NCI-H1092 treated with DMSO at 0.1 percent for 48 hours (cell line): ENCODE data around the gene LPGAT1.

Source experiments
- DNase-seq: peaks from one replicate; lab custom pipeline; 2025; lab: John Stamatoyannopoulos, UW

The LPGAT1 gene

DNA sequence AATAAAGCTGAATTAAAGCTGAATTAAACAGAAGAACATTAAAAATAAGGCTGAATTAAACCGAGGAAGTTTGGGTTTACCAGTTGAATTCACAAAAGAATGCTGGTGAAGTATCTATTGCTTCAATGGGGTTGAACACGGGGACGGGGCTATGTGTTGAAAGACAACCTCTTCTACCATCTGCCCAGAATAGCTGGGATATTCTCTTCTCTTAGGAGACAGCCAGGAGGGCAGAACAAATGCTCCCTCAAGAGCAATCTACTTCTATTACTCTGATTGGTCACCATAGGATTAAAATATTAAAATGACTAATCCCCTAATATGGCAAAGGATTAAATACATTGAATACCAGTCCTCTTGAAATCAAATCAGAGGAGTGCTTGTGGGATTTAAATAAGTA is 68.4 kb downstream of the LPGAT1 start:
- DNase-seq = no peak

DNA sequence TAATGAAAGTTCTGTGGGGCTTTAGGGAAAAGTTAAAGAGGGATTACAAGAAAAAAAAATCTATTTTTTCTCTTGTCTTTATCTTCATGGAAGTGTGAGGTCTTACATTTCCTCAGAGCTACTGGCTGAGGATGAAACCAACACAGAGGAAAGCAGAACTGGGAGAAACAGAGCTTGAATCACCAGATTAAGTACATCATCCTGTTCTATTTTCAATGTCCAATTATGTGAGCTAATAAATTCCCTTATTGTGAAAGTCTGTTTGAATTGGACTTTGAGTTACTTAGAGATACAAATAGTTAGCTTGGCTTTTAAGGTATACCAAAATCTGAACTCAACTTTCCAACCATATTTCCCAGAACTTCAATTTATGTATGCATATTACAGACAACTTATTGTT is 69.2 kb downstream of the LPGAT1 start:
- no peak for DNase-seq

DNA sequence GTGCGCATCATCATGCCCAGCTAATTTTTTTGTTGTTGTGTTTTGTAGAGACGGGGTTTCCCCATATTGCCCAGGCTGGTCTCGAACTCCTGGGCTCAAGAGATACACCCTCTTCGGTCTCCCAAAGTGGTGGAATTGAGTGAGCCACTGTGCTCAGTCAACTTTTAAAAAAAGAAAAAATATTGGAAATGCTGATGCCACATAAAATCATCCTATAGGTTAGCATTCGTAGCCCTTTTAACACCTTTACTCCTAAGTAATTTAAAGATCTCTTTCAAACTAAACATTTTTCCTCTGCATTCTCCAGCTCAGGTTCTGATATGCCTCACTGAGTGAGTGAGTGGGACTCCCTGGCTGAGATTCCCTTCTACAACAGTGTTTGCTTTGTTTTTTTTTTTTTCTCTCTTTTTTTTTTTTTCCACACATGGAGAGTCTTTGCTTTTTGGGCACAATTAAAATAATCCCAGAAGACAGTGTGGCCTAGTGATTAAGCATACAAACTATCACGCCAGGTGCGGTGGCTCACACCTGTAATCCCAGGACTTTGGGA is 74.0 kb downstream of the LPGAT1 start:
- DNase-seq = no peak

DNA sequence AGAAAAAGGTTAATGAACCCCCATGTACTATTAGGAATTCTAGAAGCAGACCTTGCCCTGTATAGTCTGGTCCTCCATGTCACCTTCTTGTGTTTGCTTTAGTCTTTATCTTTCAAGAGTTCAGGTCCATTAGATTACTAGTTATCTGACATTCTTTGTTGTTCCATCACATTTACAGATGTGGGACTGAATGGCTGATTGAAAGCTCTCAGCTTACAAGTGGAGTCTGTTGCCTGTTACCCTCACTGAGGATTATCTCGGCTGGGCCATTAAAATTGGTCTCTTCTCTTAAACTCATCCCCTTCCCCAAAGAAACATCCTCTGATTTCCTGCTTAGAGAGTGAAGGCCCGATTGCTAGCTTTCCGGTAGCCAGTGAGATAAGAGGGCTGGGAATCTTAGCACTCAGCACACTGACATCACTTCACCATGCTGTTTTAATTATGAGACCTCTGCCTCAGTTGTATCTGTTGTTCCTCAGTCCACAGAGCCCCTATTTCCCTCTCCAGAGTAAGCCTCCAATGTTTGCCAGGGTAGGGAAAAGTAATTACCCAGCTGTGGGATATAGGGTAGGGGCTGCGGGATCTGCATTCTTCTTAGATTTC is 76.8 kb downstream of the LPGAT1 start:
- DNase-seq = no peak

DNA sequence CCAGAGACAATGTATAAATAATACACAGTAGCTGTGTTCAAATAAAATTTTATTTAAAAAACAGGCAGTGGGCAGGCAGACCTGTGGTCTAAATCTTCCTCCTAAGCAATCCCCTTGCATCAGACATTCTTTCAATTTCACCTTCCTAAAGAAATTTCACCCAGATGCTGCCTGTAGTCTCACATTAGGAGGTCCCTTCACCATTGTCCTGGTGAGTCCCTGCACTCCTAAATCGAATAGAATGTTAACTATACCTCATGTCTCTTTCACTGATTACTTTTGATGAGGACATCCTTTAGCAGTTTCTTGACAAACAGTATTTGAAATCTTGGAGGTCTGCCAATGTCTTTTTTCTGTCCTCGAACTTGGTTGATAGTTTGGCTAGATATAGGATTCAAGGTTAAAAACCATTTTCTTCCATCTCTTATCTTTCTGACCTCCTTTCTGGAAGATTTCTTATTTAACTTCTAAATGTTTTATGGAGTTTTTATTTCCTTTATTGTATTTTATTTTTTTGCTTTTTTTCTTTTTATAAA is 77.5 kb downstream of the LPGAT1 start:
- no peak for DNase-seq

DNA sequence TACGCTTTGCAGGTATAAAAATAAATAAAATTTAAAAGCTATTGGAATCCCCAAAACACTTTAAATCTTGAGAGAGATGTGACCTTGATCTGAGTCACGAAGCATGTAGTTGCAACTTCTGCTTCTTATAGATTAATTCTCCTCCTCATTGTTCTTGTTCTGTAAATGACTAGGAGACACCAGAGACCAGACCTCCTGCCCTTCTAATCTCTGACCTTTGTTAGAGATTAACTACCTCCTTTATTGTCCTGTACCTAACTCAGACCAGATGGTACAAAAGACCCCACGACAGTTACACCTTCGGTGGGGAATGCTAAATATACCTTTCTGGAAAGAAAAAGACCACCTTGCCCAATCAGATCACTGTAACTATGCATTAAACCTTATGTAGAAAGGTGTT is 78.2 kb downstream of the LPGAT1 start:
- DNase-seq = no peak

DNA sequence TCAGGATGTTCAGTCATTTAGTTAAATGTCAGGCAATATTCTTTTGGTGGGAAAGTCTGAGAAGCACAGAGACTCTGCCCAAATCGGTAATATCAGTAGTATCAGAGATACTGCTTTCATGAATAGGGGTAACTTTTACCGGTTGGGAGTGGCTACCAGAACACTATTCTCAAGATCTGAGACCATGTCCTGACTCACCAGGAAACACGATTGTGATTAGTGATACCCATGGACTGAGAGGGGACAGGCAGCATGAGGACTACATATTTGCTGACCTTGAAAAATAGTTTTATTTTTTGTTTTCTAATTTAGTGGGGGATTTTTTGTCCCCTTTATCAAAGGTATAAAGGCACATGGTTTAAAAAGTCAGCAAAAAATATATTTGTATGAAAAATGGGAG is 79.1 kb downstream of the LPGAT1 start:
- DNase-seq = no peak

DNA sequence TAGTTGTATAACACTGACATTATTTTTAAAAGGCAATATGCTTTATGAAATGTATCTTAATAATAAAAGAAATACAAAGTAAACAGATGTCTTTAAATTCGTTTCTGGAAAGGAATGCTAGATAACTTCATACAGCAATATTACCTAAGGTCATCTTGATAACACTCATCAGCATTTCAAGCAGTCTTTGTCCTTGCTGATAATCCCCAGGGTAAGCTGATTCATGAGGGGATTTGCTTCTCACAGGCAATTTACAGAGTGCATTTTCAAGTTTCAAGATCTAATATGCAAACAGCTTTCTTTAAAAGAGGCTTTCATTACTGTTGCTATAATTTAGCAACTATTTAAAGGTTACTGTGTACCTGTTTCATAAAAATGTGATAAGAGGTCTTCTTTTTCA is 80.0 kb downstream of the LPGAT1 start:
- no peak for DNase-seq

DNA sequence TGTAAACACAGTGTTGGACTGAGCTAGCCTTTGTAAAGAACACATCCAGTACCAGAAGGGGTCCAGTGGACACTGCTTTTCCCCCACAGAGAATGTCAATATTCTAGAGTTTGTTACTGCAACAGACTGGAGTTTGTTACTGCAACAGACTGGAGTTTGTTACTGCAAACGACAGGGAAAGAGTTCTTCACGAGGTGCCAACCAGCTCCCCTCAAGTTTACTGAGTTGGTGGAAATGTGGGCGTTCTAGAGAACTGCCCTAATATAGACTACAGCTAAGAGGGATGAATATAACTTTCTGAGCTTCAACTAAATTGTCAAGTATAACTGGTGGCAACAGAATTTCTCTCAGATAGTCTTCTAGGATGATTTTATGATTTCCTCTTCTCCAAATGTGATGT is 81.3 kb downstream of the LPGAT1 start:
- no peak for DNase-seq

DNA sequence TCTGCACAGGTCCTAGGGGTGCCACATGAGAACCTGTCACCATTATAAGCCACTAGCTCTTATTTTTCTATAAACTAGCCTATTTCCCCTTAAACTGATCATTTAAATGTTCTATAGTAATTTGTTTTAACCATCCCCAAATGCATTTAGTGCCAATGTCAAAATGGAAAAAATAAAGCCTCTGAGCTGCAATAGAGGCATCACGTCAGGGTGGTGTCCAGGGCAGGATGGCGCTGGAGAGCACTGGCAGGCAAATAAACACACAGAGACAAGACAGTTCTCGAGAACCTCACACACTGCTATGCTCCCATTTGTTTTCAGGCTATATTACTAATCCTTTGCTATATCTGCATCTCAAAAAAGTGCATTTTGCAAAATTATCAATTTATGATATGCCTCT is 81.8 kb downstream of the LPGAT1 start:
- no peak for DNase-seq

DNA sequence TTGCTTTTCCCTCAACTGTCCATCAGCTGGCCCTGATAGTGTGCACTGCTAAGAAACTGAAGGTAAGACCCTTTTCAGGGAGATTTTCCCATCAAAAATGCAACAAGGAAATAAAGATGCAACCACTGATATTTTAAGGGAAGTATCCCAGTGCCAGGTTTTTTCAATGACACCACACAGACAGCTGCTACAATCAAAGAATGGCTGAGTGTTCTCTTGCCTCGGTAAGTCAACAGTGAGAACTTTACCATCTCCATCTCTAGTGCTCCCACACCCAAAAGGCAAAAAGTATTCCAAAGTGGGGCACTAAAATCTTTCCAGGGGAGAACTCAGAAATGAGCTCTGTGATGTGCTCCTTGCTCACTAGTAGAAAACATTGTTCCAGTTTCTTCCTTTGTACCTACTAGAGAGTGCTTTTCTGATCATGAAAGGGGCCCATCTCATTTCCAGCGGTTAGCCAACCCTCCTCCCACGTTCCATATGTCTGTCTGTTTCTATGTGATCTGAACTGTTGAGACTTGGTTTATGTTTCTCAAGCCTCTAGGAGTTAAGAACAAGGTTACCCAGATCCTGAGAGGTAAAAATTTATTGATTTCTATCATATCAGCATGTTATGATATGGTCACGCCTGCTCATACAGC is 87.6 kb downstream of the LPGAT1 start:
- DNase-seq = no peak

DNA sequence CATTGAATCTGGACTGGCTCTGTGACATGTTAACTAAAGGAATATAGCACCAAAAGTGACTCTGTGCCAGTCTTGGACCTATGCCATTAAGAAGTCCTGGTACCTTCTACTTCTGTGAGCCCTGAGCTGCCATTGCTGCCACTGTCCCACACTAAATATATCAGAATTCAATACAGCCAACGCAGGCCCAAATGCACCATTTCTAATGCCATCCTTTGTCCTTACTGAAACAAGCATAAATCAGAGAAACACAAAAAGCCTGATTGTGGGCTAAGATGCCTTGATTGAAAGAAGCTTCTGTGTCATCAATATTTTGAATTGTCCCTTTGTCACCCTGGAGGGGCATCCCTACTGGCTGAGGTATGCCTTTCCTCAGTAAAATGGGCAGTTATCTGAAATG is 88.3 kb downstream of the LPGAT1 start:
- no peak for DNase-seq

DNA sequence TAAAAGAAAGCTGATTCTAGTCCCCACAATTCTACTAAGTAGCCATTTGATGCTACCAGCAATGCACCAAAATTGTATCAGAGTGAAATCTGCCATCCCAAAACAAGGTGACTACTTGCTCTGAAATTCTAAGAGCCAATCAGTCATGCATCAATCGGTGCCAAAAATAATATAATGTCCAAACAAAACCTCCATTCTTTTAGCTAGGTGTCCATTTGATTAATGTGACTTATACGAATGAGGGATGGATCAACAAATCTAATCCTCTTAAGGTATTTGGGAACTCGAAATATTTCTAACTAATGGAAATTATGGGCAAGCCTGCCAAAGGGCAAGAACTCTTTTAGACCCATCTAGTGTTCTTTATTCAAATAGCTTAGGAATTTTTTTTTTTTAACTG is 88.8 kb downstream of the LPGAT1 start:
- no peak for DNase-seq

DNA sequence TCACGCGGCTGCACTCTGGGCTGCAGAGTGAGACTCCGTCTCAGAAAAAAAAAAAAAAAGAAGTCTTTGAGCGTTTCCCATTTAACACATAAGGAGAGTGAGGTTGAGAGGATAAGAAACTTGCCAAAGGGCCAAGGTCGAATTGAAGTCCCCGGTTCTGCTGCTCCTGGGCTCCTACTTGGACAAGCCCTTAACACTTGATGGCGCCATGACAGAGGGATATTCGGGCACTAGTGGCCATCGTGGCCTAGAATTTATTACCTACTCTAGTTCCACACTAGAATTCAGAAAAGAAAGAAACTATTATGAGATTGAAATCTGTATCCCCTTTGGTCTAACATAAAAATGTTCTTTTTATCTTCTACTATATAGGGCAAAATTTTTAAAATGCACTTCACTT is 89.4 kb downstream of the LPGAT1 start:
- no peak for DNase-seq

DNA sequence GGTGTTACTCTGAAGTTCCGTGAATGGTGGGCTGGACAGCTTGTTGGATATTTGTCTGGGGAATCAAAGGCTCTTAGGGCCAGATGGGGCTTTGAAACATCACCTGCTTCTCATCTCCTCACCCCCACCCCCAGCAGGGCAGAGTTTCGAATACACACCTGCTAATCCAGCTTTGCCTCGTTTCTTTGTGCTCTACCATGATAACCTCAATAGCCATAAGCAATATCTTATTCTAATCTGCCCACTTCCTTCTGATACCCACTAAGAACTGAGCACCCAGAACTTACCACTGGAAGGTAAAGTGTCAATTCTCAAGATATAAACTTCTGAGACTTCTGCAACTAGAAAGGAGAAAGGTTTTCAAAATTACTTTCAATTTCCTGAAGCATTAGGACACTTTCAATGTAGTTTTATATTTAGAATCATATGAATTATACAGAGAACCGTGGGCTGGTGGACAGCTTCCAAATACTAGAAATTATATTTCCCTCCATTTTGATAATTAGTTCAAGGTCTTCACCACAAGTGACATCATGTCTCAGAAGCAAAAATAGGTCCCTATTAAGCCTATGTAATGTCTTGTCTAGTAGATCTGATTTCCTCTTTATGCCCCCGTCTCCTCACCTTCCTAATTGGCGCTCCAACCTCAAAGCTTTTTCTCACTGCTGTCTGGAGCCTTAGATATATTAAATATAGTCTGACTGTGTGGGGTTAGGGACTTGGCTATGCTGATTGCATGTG is 90.7 kb downstream of the LPGAT1 start:
- no peak for DNase-seq

DNA sequence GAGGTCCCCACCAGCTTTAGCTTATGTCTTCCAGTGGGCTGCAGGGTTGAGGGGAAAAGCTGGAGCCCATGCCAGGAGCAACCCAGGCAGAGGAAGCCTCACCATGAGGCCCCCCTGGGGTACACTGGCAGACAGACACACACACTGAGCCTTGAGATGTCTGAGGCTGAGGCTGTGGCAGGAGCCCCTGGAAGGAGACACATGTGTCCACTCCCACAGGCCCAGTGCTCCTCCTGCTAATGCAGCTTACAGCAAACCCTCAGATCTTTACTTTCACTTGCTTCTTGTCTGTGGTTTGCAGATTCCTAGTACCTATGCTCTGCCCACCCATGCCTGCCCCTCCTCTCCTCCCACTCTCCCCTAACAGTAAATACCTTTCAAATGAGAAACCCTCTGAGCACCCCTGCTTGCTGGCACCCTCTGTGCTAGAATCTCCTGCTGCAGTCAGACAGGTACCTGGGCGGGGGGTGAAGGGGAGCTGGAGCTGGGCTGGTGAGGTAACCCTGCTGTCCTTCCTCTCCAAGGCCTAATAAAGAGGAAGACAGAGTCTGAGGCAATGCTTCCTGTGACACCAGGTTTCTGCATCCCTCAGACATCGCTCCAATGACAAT is 91.8 kb downstream of the LPGAT1 start:
- DNase-seq = no peak

DNA sequence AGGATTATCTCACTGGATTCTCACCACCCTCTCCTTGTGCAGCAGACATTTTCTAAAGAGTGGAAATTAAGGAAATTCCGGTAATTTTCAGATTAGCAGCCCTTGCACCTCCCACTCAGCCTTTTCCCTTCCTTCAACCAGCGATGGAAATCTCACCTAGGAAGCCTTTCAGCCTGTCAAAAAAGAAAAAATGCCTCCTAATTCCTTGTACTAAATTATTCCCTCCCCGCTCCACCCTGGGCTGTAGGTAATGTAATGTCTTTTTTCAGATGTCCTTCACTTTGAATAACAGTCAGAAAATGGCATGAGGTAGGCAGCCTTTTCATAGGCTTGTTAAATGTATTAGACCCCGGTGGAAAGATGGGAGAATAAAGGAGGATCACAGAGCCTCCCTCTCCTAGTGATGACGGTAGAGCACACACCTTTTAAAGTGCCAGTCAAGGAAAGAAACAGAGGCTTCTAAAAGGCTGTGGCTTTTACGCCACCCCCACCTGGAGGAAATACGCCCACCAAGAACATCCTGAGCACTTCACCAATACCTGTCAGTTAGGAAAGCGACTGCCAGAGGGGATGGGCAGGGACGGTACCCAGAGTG is 92.4 kb downstream of the LPGAT1 start:
- DNase-seq = no peak

DNA sequence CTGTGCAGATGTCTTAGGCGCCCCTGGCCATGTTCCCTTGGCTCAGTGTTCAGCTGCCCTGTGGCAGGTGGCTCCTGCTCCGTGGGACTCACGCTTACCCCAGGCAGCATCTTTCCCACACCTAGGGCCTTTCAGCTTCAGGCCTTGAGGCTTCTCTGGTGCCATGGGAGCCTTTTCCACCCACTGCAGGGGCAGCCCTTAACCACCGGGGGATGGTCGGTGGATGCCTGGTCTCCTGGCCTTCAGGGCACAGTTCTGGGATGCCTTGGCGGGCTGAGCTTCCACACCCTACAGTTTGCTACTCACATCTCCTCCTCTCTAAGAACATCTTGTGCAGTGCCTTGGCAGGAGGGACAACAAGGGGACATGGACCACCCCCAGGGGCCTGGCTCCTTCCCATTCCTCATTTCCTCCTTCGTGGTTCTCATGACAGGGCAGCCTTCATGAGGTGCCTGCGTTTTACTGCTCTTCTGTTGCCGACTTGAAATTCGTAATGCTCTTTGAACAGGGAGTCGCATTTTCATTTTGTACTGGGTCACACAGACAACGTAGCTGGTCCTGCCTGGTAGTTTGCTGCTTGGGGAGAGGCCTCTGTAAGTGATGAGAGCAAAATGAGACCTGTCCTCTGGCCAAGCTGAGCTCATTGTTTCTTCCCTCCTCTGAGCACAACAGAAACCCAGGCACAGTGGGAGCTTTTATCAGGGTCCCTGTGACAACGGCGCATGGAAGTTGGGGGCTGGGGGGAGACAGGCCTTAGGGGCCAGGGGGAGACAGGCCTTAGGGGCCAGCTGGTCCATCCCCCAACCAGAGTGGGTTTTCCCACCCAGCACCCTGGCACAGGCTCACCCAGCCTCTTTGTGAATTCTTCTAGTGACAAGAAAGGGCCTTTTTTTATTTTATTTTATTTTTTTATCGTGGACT is 93.2 kb downstream of the LPGAT1 start:
- DNase-seq = no peak

DNA sequence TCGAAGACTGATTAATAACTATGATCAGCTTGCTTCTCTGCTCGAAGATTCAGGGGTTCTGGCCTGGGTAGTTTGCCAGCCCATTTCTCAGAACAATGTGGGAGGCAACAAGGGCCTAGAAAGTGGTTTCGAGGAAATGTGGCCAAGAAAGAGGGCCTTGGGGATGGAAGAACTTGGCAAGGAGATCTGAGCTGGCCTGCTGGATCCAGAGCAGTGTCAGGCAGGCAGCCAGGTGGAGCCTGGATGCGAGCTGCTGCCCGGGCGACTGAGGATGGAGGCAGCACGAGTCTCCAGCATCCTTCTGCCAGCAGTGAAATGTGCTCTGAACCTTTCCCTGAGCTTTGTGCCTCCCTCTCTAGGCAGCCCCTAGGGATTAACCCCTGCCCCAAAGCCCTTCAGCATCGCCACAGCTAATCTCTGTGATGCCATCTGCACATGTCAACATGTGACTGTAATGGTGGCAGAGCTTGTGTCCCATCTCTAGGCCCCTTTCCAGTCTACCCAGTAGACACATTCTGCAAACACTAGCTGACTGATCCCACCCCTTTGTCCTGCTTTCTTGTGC is 94.1 kb downstream of the LPGAT1 start:
- no peak for DNase-seq
